GM19239 (cell line): ENCODE data around the gene CLCNKB.
A peak's percentile ranks its signal among the peaks of the same experiment; 100 is the strongest.
"Not testable (repeated sequence)": the region's sequence is repeated elsewhere in the genome, so short reads cannot be mapped to it uniquely, and the experiment has no call there.

Experiments
- DNase-seq: peaks from one replicate; pipeline ENCODE4 v3.0.0; 2011; ENCODE audit warnings: low spot score; ENCODE audit not compliant: insufficient read length
- FAIRE-seq: peaks from 2 replicates; lab custom pipeline; 2011; peaks lifted over from hg19 to GRCh38; lab: Jason Lieb, UNC

The CLCNKB gene

GRCh38 chr1:16055613-16056520 lies 12.3 kb downstream of the CLCNKB start:
- DNase-seq = peak; percentile 97
- peak; percentile 89 for FAIRE-seq

DNA sequence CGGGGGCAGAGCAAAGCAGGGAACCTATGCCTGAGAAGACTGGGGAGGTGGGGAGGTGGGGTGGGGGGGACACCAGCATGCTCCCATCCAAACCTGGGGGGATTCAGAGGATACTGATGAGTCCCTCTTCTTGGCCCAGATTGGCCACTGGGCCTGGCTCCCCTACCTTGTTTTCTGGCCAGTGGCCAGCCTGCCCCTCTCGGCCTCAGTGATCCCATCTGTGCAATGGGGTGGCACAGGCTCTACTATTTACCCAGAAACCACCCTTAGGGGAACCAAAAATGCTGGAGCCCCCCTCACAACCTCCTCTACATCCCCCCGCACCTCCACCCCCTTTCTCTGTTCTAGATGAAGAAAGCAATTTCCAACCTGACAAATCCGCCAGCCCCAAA lies 12.9 kb downstream of the CLCNKB start:
- not testable (repeated sequence) for FAIRE-seq, DNase-seq

GRCh38 chr1:16057314-16057915 lies 13.8 kb downstream of the CLCNKB start:
- FAIRE-seq, DNase-seq: not testable (repeated sequence)

DNA sequence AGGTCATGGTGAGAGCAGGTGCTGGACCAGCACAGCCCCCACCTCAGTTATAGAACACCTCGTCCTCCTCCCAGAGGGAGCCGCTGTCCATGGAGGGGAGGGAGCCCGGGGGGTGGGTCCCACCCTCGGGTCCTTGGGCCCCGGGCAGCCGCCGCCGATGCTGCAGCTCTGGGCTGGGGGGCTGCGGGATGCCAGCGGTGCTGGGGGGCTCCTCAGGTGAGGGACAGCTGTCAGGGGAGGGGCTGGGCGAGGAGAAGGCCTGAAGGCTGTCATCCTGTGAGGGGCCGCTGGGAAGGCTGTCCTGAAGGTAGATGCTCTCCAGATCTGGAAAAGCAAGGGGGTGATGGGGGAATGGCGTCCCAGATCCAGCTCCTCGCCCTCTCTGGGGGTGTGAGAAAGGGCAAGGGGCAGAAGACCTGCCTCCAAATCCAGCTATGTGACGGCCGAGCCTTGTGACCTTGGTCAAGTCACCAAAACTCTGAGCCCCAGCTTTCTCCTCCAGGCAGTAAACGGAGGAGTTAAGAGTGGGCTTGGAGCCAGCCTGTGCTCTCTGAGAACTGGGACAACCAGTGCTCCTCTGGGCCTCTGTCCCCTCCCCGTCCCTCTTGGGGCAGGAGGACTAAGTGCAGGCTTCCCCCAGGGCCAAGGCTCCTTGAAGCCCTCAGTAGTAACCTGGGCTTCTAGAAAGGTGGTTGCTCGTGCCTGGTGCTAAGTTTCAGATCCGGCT lies 15.0 kb downstream of the CLCNKB start:
- DNase-seq, FAIRE-seq: not testable (repeated sequence)

DNA sequence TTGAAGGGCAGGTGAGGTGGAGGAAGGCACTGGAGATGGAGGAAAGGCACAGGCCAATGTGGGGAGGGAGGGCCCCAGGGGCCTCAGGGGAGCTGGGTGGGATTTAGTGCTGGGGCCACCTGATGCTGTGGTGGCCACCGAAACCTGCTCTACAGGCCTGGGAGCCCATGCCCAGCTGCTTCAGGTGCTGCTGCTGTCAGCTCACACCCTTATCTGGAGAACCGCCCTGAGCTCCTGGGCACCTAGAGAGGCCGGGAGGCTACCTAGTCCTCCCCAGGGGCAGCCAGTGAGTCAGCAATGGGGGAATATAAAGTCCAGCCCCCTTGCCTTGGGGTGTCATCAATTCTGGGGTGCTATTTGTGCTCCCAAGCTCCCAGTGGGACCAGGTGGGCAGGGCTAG lies 17.7 kb downstream of the CLCNKB start:
- FAIRE-seq (no peak), DNase-seq (no peak)

- DNase-seq, FAIRE-seq: not testable (repeated sequence)
Measured at GRCh38 chr1:16061989-16062686, 18.6 kb downstream of the CLCNKB start.

GRCh38 chr1:16062687-16063075 lies 19.1 kb downstream of the CLCNKB start:
- FAIRE-seq, DNase-seq: not testable (repeated sequence)

GRCh38 chr1:16063226-16063829 lies 19.7 kb downstream of the CLCNKB start:
- DNase-seq = no peak
- FAIRE-seq = no peak

DNA sequence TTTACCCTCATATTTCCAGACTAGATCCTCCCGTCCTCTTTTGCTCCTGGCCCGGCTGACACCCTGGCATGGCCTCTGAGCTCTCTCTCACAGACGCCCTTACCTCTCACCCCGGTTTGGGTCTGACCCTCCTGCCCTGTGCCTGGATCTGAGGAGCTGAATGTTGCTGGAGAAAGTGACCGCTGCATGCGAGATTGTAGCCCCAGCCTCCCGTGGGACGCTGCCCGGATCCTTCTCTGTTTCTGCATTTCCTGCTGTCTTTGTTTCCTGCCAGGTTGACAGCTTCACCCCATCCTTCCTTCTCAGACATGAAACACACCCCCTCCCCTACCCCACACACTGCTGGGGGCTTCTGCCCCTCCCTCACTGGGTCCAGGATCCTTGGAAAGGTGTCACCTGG lies 20.3 kb downstream of the CLCNKB start:
- DNase-seq (no peak), FAIRE-seq (no peak)

DNA sequence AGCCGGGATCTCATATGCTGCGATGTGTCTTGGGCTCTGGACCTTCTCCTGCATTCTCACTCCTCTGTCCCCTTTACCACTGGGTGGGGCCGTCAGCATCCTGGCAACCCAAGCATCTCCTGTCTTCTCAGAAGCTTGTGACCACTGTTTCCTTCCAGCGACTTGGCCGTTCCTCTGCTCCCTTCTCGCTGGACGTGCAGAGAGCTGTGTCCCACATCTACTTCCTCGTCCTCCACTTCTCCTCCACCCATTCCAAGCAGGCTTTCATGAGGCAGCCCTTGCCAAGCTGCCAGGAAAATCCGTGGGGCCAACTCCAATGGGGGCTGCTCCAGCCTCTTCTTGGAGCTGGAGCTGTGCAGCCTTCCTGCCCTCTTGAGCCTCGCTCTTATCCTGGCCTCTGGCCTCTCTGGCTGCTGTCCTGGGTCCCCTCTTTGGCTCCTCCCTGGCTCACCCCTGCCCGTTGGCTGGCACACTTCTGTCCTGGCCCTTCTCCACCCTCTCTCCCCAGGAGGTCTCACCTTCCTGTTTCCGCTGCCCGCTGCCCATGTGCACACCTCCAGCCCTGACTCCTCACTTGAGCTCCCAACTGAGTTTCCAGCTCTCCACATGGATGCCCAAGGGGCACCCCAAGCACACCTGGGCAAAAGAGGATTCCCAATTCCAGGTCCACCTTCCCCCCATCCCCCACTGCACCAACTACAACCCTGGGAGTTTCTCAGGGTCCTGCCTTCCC lies 21.1 kb downstream of the CLCNKB start:
- FAIRE-seq = no peak
- no peak for DNase-seq

DNA sequence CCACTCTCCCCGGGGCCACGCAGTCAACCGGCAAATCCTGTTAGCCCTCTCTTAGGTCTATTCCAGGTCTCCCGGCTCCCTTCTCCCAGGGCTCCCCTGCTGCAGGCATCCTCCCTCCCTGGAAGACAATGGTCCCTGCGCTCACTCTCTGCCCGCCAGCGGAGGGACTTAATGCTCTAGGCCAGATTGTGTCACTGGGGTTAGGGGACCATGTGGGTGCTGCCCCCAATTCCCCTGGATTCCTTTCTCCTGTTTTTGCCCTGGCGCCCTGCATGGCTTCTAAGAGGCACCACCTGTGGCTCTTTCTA lies 21.6 kb downstream of the CLCNKB start:
- FAIRE-seq = no peak
- DNase-seq = no peak

DNA sequence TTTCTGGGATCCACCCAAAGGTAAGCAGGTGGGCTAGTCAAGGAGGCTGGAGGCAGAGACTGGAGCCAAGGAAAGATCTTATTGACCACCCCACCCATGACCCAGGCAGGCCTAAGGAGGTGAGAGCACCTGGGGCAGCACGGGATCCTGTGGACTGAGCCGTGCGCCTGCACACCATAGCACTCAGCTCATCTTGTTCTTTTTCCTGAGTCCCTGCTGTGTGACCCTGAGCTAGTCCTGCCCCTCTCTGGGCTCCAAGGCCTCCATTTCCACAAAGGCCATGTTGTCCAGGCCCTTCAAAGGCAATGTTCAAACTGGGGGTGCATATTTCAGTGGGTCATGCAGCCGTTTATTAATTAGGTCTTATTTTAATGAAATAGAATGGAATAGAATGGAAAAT lies 22.7 kb downstream of the CLCNKB start:
- DNase-seq (no peak), FAIRE-seq (no peak)

GRCh38 chr1:16067127-16067768 lies 23.7 kb downstream of the CLCNKB start:
- DNase-seq (no peak), FAIRE-seq (no peak)

DNA sequence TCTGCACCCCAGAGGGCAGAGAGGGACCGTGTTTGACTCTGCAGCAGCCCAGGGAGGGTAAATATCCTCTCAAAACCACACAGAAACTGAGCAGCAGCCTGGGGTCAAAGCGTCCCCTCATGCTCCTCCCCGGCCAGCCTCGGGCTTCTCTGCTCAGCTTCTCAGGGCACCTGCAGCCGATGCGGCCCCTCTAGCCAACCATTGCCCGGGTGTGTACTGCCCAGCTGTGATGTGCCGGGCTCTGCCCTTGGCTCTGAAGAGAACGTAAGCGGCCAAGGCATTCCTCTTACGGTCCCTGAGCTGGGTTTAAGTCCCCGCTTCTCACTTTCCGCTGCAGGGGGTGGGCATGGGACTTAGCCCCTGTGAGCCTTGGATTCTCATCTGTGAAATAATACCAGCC lies 24.4 kb downstream of the CLCNKB start:
- no peak for DNase-seq
- FAIRE-seq = no peak

GRCh38 chr1:16068356-16069270 lies 25.0 kb downstream of the CLCNKB start:
- DNase-seq (no peak), FAIRE-seq (no peak)

DNA sequence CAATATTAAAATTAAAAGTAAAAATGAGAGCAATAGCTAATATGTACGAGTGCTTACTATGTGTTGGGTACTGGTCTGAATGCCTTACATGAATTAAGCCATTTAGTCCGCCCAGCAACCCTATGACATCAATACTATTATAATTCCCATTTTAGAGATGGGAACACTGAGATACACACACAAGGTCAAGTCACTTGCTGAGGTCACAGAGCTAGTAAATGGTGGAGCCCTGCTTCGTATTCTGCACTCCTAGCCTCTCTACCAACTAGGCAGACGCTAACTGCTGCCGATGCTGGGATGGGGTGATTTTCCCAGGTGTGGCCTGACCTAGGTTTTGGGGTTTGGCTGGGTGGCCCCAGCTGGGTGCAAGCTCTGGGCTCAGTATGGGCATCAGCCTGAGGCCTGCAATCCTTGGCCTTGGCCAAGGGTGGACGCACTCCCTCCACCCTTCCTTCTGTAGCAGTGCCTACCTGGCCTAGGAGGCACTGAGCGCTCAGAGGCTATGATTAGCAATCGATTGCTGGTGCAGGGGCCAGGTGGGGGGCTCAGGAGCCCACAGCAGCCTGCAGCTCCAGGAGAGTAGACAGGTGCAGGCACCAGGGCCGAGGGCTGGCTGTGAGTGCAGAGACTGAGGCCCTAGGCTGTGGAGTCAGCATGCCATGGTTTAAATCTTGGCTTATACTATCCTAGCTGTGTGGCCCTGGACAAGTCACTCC lies 27.2 kb downstream of the CLCNKB start:
- DNase-seq (no peak), FAIRE-seq (no peak)

GRCh38 chr1:16071614-16072013 lies 28.0 kb downstream of the CLCNKB start:
- no peak for DNase-seq
- FAIRE-seq = no peak
